GM18511 (cell line): ENCODE data around the gene C11orf52.

Source experiments
- ATAC-seq: cut with Tn5 transposase; IDR thresholded peaks from one replicate; pipeline ENCODE4 v1.9.1; 2021; ENCODE audit warnings: mild to moderate bottlenecking, moderate library complexity; ENCODE audit not compliant: unreplicated experiment

Gene C11orf52

DNA sequence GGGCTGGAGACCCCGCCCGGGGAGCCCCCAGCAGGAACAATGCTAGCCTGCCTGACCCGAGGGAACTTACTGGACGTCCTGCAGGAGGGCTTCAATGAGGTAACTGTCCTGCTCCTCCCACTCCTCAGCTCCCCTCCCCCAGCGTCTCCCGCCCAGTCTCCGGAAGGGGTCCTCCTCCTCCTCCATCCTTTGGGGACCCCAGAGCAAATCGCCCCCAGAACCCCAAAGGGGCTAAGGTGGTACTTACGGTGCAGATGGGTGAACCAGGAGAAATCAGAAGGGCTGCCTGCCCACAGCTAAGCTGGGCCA lies 18.7 kb downstream of the C11orf52 start:
- no peak for ATAC-seq

DNA sequence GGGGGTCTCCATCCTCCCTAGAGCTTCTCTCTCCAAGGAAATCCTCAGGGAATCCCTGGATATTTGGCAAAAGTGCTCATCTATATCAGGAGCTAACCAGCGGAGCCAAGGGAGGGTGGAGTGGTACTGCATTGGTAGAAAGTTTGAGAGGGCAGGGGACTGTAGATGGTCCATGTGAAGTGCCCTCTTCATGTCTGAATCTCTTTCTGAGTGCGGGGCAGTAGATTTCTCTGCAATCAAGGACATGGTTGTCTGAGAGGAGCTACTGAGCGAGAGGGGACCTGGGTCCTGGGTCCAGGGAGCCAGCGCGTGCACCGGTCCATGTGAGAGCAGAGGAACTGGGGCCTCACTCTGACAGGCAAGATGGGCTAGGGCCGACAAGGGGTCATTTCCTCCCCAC lies 19.1 kb downstream of the C11orf52 start:
- ATAC-seq, result no peak

DNA sequence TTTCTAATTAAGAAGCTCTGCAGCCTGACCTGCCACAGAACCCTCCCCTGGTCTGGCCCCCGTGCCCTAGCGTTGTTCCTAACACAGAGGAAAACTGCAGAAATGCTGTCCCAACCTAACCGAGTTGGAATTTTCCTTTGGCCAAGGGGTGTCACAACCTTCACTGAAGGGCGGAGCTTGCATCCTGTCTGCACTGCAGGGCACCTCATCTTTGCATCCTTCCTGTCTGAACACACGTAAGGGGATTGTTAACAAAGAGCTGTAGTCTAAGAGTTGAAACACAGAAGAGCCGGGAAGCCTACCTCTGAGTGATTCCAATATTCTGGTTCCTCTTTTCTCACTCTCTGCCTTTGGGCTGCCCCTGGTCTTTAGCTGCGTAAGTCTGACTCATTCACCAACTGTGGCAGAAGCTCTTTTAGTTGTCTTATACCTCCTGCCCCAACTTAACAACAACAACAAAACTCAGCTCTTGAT lies 20.0 kb downstream of the C11orf52 start:
- peak; percentile 86 for ATAC-seq

DNA sequence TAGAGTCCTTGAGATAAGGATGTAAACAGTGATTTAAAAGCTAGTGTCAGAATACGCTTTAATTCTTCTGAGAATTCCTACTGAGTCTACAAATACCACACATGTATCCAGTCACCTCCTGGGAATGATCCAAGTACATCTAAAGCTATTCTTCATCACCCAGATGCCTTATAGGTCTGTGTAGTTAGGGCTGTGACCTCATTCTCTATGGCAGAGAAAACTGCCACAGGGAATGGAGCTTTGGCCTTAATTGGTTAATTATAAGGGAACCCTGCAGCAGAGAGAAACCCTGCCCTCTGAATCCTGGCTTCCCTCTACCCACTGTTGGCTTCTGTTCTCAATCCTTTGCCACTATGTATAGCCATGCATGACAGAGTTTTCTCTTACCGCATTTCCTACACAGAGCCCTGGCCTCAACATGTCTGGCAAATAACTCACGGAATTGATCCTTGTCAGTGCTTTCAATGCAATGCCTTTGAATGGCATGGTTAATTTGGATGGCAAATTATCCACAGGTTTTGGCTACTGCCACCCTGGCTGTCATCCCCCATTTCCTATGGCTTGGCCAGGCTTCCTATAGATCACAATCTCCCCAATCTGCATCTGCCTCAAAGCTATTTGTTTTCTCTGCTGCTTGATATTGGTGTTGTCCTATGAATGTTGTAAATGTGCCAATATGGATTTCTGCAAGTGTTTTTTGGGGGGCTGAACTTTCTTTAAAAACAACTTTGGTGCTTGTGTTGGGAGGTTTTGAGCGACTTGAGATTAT lies 21.3 kb downstream of the C11orf52 start:
- no peak for ATAC-seq

DNA sequence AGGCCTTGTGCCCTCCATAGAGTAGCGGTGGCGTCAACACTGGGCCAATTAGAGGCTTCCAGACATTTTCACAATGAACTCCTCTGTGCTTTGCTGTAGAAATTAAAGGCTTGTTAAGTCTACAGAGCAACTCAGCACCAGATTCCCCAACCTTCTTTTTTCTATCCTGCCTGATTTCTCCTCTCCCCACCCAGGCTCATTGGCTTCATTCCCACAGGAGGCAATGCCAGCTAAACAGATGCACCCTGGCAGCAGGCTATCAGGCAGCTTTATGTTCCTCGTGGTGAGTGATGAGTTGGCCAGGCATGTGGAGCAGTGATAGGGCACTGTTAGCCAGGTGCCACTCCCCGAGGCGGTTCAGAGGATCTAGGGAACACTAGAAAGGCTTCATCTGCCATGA lies 23.2 kb downstream of the C11orf52 start:
- no peak for ATAC-seq

DNA sequence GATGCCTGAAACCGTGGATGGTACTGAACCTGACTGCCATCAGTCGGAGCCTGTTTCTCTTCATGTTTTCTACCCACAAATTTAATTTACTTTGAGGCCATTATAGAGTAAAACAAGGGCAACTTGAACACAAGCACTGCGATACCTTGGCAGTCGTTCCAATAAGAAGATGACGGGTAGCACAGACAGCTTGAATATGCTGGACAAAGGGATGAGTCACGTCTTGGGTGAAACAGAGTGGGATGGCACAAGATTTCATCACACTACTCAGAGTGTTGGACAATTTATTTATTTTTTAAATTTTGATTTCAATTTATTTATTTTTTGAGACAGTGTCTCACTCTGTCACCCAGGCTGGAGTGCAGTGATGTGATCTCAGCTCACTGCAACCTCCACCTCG lies 24.1 kb downstream of the C11orf52 start:
- no peak for ATAC-seq

DNA sequence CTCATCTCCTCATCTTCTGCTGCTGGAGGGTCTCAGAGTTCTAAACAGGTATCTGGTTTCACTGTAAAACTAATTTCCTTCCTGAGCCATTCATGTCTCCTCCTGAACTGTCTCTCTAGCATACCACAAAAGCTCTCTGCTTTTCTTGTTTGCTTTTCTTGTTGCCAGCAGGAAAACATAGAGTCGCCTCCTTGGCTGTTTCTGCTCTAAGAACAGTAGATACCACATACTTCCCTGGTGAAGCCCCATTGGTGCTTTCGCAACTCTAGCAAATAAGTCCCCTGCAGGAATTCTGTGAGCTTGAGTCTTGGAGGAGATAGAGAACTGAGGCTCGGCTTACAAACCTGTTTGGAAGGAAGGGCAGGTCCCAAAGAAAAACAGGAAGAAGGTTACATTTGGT lies 25.4 kb downstream of the C11orf52 start:
- ATAC-seq, result no peak

DNA sequence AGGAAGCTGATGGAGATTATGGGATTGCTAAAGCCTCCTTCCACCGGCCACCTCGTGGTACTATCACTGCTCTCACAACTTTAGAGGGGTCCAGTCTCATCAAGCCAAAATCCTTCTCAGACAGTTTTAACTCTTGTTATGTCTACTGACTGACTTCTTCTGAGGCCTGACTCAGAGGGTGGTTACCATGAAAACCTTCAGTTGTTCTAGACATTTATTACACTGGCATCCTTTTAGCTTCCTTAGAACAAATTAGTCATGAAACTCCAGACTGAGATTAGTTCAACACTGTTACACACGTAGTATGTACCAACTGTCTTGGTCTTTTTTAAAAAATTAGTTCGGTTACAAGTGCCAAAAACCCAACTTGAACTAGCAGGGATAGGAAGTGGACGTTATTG lies 25.9 kb downstream of the C11orf52 start:
- no peak for ATAC-seq

DNA sequence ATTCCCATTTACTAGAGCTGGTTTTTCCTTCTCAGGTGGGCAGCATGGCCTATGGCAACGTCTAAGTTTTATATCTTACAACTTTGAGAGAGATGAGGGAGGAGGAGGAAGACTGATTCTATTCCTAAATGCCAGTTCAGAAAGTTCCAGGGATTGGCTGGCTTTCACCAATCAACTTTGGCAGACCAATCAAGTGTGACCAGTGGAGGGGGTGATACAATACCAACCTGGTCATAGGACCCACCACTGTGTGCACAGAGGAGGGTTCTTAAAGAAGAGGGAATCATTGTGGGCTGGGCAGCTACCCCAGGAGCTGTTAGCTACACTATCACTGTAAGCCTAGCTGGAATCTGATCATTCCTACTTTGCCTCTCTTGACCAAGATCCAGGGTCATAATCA lies 26.5 kb downstream of the C11orf52 start:
- ATAC-seq, result no peak

DNA sequence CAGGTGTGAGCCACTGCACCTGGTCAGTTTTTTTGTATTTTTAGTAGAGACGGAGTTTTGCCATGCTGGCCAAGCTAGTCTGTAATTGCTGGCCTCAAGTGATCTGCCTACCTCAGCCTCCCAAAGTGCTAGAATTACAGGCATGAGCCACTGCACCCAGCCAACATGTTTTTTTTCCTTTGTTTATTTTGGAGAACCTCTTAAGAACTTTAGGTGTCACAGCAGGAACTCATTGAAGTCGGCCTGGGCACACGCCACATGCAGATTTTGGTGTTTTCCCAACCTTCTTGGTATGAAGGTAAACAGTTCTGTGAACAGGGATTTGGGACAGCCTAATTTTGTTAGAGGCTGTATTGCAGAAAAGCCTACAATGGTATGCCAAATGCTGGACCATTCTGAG lies 27.8 kb downstream of the C11orf52 start:
- no peak for ATAC-seq

DNA sequence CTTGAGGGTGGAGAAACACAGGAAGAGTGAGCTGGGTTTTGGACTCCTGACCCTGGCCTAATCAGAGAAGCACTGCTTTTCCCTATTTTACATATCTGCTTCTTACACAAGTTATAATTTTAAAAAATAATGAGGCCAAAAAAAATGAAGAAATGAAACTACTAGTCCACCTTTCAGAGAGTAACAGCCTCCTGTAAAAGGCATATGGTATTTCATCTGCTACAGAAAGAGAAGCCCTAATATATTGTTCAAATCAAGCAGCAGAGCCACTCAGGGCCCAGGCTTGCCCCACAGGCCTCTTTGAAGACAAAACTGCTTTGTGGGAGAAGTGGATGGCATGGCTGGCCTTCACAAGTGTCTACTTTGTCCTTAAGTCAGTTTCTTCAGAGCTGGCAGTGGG lies 28.4 kb downstream of the C11orf52 start:
- no peak for ATAC-seq

DNA sequence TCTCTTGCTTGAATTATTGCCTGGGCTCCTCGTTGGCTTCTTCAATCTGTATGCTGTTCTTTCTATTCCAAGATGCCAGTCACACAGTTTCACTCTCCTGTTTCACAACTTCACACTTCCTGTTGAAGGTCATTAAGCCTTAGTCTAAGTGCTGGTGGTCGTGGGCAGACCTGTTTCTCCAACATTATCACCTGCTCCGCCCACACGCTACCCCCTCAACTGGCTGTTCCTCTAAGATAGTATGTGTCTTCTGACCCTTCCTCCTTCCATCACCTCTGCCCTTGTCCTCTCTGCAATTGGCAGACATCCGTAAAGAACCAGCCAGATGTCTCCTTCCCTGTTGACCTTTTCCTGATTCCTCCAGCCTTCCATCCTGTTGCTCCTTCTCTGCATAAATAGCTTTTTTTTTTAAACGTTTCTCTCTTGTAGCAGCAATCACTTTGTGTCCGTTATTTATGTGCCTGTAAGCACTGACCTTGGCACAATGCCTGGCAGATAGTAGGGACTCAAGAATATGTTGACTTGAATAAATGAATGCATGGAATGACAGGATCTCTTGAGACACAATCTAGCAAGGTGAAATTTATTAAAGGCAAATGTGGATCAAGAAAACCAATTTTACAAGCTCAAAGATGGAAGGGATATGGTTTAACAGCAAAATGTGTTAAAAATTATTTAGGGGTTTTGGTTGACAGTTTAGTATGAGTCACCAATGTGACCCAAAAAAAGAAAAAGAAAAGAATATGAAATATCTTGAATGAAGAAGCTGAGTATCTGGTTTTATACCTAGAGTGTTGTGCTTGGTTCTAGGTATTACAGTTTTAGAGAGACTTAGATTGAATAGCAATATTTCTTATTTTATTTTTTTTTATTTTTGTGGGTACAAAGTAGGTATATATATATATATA lies 31.1 kb downstream of the C11orf52 start:
- ATAC-seq, result no peak

DNA sequence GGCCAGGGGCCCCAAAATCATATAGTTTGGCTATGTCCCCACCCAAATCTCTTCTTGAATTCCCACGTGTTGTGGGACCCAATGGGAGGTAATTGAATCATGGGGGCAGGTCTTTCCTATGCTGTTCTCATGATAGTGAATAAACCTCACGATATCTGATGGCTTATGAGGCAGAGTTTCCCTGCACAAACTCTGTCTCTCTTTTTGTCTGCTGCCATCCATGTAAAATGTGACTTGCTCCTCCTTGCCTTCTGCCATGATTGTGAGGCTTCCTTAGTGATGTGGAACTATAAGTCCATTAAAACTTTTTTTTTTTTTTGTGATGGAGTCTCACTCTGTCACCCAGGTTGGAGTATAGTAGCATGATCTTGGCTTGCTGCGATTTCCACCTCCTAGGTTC lies 32.9 kb downstream of the C11orf52 start:
- no peak for ATAC-seq

DNA sequence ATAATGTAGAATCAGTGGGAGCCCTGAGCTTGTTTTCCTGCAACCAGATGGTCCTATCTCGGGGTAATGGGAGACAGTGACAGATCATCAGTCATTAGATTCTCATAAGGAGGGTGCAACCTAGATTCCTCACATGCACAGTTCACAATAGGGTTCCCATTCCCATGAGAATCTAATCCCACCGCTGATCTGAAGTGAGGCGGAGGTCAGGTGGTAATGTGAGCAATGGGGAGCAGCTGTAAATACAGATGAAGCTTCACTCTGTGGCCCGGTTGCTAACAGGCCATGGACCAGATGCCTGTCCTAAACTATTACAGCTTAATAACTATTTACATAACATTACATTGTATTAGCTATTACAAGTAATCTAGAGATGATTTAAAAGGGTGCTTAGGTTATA lies 35.4 kb downstream of the C11orf52 start:
- ATAC-seq, result no peak

DNA sequence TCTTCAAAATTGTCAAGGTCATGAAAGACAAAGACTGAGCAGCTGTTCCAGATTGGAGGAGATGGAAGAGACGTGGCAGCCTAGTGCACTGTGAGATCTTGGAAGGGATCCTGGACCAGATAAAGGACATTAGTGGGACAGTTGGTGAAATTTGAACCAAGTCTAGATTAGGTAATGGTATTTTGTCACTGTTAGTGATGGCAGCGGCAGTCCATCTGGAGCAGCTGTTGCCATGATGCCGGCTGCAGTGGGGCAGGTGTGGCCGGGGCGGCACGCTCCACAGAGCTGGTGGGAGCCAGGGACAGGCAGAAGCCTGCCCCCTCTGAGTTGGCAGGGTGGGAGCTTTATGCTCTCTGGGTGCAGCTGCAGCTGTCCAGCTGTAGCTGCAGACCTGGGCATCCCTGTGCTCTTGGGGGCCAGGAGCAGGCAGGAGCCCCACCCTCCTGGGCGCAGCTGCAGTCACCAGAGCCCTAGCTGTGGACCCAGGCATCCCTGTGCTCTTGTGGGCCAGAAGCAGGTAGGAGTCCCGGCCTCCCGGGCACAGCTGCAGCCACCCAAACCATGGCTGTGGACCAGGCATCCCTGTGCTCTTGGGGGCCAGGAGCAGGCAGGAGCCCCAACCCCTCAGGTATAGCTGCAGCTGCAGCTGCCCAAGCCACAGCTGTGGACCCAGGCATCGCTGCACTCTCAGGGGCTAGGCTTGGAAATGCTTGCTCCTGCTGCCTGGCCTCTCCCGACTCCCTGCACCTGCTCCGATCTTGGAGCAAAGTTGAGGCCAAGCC lies 39.1 kb downstream of the C11orf52 start:
- no peak for ATAC-seq

DNA sequence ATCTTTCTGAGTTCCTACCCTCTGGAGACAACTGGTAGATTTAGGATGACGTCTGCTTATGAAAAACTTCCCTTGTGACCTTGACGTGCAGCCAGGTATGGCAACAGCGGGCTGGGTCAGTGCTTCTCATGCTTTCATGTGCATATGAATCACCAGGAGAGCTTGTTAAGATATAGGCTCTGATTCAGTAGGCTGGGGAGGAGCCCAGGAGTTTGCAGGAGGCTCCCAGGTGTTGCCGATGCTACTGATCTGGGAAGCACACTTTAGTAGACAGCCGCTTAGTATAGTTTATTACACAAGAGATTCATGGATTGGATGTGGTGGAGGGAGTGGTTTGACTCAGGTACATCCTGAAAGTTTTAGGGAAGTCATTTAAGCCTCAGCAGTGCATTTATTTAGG lies 42.2 kb downstream of the C11orf52 start:
- no peak for ATAC-seq

DNA sequence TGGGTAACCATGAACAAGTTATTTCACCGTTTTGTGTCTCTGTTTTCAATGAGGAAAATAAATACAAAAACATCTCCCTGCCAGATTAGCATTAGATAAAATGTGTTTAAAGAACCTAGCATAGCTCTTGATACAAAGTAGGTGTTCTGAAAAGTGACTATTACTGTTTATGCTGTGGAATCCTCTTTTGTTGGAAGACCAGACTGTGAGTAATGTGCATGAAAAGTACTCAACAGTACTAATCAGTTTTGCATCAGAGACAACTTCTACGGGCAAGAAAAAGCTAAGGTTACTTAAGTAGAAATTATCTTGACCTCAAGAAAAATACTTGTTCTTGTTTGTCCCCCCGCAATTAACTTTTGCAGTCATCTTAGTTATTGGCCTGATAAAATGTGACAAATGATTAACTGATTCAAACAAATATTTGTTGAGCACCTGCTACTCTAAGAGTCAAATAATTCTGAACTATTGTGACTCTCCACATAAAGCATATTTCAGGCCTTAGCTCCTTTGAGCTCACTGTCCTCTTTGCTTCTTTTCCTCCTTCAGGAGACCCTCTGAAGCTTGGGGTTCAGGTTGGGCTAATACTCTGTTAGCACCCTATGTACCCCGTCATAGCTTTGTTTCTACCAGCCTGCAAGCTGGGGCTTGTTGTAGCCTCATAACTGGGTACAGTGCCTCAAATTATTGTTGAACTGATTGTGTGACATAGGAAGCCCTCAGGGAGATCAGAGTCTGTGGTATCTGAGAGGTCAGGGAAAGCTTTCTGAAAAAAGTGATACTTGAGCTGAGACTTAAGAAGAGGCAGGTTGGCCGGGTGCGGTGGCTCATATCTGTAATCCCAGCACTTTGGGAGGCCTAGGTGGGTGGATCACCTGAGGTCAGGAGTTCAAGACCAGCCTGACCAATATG lies 42.9 kb downstream of the C11orf52 start:
- no peak for ATAC-seq

DNA sequence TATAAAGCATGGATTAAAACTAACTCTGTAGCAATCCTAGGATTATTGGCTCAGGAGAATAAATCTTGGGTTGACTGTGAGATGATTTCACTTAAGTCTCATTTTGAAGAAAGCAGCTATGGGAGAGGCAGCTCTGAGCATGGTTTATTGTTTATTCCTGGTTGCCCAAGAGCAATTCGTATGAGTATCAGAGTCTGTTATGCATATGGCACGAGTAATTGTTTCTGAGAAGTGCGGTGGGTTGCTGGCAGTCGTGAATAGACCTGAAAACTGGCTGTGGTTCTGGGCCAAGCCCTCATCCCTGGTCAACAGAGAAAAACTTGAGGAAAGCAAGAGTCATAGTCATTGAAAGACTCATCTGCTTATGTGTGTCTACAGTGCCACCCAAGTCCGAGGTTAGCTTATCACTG lies 45.2 kb downstream of the C11orf52 start:
- no peak for ATAC-seq

DNA sequence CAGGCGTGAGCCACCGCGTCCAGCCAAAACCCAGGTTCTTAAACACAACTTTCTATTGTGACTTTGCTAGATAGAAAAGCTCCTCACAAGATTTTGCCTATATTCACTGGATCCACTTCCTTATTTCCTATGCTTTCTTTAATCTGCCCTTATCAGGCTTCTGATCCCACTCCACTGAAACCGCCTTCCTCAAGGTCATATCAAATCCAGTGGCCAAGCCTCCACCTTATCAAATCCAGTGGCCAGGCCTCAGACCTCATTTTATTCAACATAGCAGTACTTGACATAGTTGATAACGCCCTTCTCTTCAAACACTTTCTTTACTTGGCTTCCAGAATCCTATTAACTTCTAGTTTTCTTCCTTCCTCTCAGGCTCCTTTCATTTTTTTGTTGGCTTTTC lies 48.0 kb downstream of the C11orf52 start:
- no peak for ATAC-seq

DNA sequence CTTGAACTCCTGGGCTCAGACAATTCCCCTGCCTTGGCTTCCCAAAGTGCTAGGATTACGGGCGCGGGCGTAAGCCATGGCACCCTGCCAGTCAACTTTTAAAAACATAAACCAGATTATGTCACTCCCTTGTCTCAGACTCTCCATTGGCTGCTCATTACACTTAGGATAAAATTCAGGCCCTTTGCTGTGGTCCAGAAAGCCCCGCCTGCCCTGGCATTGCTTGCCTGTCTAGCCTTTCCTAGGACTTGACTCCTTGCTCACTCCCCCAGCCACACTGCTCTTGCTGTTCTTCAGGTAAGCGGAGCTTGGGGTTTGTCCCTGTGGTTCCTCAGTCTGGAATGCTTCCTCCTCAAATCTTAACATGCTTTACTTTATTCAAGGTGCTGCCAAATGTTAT lies 48.9 kb downstream of the C11orf52 start:
- ATAC-seq, result no peak
